Gastrocnemius medialis (tissue), 4 donors: ENCODE results near the gene GKAP1.

Source experiments
- CTCF ChIP-seq, 5 experiments: fragments of 450-650 bp in 3 of 5; fragments of 200-600 bp in 2 of 5; sonication (generic) in 2 of 5; IDR thresholded peaks in 4 of 5; conservative IDR thresholded peaks in 1 of 5; 1 replicate in 4 of 5; 2 replicates in 1 of 5; pipeline ENCODE4 v1.5.1; 2016 to 2019; ENCODE audit warnings: antibody characterized with exemption in 5 of 5, mild to moderate bottlenecking in 3 of 5, moderate library complexity in 3 of 5
- POLR2A ChIP-seq, 2 donors: fragments of 450-650 bp; IDR thresholded peaks; one replicate each; pipeline ENCODE4 v1.6.1; 2017; ENCODE audit warnings: antibody characterized with exemption in 2 of 2, mild to moderate bottlenecking in 2 of 2, moderate library complexity in 2 of 2

GRCh38 chr9:83715221-83715620, 102.3 kb downstream of the GKAP1 start:
- TF ChIP-seq CTCF (IDR thresholded peaks at IDR 0.05 in 4 of 5, conservative IDR thresholded peaks at IDR 0.05 in 1 of 5) (no peak), POLR2A (IDR thresholded peaks at IDR 0.05) (no peak)
